T-helper 1 cell (primary cell): ENCODE data around the gene ZNF223.

ENCODE experiments used
- DNase-seq, 5 donors: peaks; one replicate each; pipeline ENCODE4 v3.0.0-alpha.2; 2012 to 2020
- total RNA-seq, 4 donors: gene quantifications; one replicate each; lab custom pipeline; 2026; lab: John Stamatoyannopoulos, UW

Gene ZNF223
- 0 to 0.85 (median 0.41) reads per million in 4 donors for total RNA-seq

GRCh38 chr19:44051650-44052402 is at the start of gene ZNF223:
ZNF223 (plus strand) TSS chr19:44052036; CDS start chr19:44055177, 3,141 bp downstream.
- DNase-seq = peak; percentile 10 to 49 (median 24)

DNA sequence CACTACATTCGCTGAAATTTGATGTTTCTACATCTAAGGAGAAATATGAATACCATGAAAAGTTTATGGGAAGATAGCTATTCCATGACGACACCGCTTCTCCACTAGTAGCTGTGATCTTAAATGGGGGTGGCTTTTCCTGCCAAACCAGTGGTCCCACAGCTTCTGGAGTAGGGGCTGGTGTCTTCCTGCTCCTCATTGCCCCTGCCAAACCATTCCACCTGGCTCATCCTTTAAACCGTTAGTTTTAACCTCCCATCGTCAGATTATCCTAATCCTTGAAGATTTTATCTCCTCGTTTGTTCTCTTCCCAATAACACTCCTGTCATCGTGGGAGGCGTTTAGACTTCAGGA is 49.6 kb upstream of the ZNF223 start:
- DNase-seq = no peak

- peak; percentile 60 to 94 (median 77) for DNase-seq
Measured at GRCh38 chr19:44002566-44003460, 49.0 kb upstream of the ZNF223 start, which contains the start of gene ZNF230. ZNF230 (plus strand) TSS chr19:44002957; CDS start chr19:44007079, 4,122 bp downstream.

- peak in 1 of 5 donors; percentile 39 for DNase-seq
Measured at GRCh38 chr19:44003461-44004009, 48.3 kb upstream of the ZNF223 start.

GRCh38 chr19:44005973-44006372 is 45.9 kb upstream of the ZNF223 start:
- DNase-seq = no peak

GRCh38 chr19:44007473-44007872 is 44.4 kb upstream of the ZNF223 start:
- DNase-seq = no peak

GRCh38 chr19:44010468-44010867 is 41.4 kb upstream of the ZNF223 start:
- DNase-seq = no peak

DNA sequence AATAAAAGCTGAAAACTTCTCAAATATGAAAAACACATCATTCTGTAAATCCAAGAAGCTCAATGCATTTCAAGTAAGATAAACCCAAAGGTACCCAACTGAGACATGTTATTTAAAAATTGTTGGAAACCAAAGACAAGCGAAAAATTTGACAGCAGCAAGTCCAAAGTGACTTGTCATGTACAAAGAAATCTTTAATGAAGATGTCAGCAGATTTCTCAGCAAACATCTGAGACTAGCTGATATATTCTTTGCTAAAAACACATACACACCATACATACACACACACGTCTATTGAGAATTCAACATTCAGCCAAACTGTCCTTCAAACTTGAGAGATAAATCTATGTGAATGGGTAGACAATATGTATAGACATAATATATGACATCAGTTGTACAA is 32.3 kb upstream of the ZNF223 start:
- DNase-seq = no peak

DNA sequence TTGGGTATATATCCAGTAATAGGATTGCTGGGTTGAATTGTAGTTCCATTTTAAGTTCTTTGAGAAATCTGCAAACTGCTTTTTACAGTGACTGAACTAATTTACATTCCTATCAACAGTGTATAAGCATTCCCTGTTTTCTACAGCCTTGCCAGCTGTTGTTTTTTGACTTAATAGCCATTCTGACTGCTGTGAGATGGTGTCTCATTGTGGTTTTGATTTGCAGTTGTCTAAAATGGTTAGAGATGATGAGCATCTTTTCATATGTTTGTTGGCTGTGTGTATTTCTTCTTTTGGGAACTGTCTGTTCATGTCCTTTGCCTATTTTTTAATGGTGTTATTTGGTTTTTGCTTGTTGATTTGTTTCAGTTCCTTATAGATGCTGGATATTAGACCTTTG is 30.6 kb upstream of the ZNF223 start:
- DNase-seq = no peak

- no peak for DNase-seq
Measured at GRCh38 chr19:44024900-44025216, 27.0 kb upstream of the ZNF223 start.

DNA sequence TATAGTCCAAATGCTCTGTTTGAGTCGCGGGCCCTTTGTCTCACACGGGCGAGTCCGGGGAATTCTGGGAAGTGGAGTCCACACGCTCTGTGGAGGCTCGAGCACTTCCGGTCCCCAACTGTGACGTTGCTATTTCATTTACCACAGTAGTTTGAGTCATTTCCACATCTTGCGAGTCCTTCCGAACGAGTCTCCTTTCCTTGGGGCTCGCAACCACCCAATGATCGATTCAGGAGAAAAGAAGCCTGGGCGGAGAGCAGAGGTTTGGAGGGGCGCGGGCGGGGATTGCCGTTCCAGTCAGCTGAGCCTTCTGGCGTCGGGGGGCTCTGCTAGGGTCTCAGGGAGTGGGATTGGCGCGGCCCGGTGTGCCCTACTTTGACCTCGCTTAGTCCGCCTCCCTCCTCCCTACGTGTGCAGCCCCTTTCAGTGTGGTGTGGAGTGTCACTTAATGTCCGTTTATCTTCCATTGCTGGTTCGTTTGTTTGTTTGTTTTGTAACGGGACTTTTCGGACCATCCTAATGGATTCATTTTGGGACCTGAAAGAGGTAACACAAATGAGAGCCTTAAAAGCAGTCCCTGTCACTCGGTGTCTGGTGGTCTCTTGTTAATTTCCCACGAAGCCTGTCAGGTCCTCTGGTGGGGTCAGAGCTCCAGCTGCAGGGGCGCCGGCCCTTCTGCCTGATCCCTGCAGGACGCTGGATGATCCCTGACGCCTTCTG is 26.5 kb upstream of the ZNF223 start, which contains the start of gene ZNF222:
ZNF222 (plus strand) TSS at position 163 of the 720 bp plus-strand sequence; CDS start at position 221, 58 bp downstream.
- DNase-seq = peak; percentile 38 to 88 (median 60)

- DNase-seq = no peak
Measured at GRCh38 chr19:44026622-44027021, 25.2 kb upstream of the ZNF223 start.

GRCh38 chr19:44032001-44032610 is 19.7 kb upstream of the ZNF223 start:
- no peak for DNase-seq

- no peak for DNase-seq
Measured at GRCh38 chr19:44042147-44042546, 9.7 kb upstream of the ZNF223 start.

DNA sequence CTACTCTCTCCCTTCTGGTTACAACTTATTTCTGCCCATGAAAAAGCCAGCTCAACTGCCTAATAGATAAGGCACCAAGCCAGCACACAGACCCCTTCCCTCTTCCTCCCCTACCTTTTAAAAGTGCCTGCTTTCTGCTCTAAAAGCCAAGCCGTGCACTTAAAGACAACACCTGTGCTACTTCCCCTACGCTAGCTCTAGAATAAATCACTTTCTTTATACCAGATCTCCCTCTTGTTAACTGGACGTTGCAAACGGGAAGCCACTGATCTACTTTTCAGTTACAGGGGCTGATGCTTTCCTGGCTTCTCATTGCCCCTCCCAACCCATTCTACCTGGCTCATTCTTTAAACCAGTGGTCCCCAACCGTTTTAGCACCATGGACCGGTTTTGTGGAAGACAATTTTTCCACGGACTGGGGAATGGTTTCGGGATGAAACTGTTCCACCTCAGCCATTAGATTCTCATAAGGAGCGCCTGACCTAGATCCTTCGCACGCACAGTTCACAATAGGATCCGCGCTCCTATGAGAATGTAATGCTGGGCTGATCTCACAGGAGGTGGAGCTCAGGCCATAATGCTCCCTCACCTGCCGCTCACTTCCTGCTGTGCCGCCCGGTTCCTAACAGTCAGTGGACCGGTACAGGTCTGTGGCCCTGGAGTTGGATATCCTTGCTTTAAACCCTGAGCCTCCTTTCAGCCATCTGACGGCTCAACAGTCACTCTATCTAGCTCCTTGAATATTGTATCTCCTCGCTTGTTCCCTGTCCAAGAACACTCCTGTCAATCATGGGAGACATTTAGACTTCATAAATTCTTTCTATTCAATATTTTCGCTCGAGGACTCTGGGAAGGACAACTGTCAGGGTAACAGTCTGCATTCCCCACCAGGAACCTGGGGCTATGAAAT is 841 bp upstream of the ZNF223 start:
- peak in 1 of 5 donors; percentile 13 for DNase-seq

DNA sequence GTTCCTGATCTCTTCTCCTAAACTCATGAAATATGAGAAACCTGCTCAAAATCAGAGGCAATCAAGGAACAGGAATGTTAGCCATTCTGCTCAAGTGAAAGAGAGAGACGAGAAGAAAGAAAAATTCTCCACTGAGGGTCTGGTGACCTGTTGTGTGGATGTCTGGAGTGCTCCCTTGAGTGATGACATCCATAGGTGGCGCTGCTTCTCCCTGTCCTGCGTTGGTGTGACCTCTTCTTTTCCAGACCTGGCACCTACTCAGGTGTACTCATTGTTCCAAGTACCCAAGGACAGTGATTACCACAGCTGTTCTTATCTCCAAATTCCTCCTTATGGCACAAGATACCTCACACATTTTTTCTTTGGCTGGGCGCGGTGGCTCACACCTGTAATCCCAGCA is 4.0 kb downstream of the ZNF223 start:
- no peak for DNase-seq

DNA sequence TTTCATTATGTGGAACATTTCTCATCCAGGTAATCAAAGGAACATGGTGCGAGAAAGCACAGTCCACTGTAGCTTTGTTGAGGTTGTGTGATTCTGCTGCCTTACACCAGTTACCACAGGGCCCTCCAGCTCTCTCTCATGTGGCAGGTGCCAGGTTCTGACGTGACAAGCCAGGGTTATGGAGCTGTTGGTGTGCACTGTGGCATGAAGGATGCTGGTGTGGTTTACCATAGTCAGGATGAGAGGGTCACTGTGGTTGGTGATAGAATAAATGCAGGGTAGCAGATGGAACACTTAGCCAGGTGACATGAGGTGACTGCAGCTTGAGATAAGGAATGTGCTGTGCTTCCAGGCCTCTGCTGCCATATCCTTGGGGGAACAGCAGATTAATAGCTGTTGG is 7.4 kb downstream of the ZNF223 start:
- no peak for DNase-seq

DNA sequence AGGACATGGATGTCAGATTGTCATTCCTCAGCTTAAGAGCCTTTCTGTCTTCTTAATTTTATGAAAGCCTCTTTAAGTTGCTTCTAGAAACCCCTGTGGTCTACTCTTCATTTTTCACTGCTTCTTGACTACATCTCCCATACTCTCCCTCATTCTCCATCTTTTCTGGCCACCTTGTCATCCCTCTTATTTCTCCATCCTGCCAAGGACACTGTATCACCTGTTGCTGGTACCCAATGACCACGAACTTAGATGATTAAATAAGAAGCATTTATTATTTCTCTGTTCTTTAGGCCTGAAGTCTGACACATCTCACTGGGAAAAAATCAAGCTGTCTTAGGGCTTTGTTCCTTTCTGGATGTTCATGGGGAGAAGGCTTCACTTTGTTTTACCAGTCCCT is 9.2 kb downstream of the ZNF223 start:
- DNase-seq = no peak

GRCh38 chr19:44066305-44066704 is 14.5 kb downstream of the ZNF223 start:
- DNase-seq = no peak

- no peak for DNase-seq
Measured at GRCh38 chr19:44069415-44069814, 17.6 kb downstream of the ZNF223 start.
